GM19452 (cell line): Measurements from ENCODE around the gene RNGTT.
"Not testable (repeated sequence)": the region's sequence is repeated elsewhere in the genome, so short reads cannot be mapped to it uniquely, and the experiment has no call there.

Experiments
- ATAC-seq: cut with Tn5 transposase; IDR thresholded peaks from one replicate; pipeline ENCODE4 v1.9.1; 2021; ENCODE audit not compliant: unreplicated experiment

RNGTT gene

GRCh38 chr6:88972504-88973423, 9.3 kb upstream of the RNGTT start:
- no peak for ATAC-seq

GRCh38 chr6:88970301-88970700, 6.9 kb upstream of the RNGTT start:
- ATAC-seq = no peak

- not testable (repeated sequence) for ATAC-seq
Observed at GRCh38 chr6:88969255-88969654, 5.8 kb upstream of the RNGTT start.

GRCh38 chr6:88967891-88968290, 4.5 kb upstream of the RNGTT start:
- ATAC-seq = no peak

GRCh38 chr6:88965691-88966090, 2.3 kb upstream of the RNGTT start:
- ATAC-seq = no peak

- no peak for ATAC-seq
Observed at GRCh38 chr6:88964509-88964908, 1.1 kb upstream of the RNGTT start.

- no peak for ATAC-seq
Observed at GRCh38 chr6:88958842-88959241, 4.6 kb downstream of the RNGTT start.

- ATAC-seq = no peak
Observed at GRCh38 chr6:88953550-88954386, 9.7 kb downstream of the RNGTT start.

GRCh38 chr6:88952065-88952704, 11.2 kb downstream of the RNGTT start:
- ATAC-seq = no peak

- no peak for ATAC-seq
Observed at GRCh38 chr6:88945415-88946008, 17.9 kb downstream of the RNGTT start.

- ATAC-seq = no peak
Observed at GRCh38 chr6:88933521-88933920, 29.9 kb downstream of the RNGTT start.

GRCh38 chr6:88932019-88932418, 31.4 kb downstream of the RNGTT start:
- not testable (repeated sequence) for ATAC-seq

GRCh38 chr6:88922775-88923548, 40.5 kb downstream of the RNGTT start:
- no peak for ATAC-seq

- no peak for ATAC-seq
Observed at GRCh38 chr6:88921734-88922133, 41.7 kb downstream of the RNGTT start.

- ATAC-seq = no peak
Observed at GRCh38 chr6:88920774-88921733, 42.4 kb downstream of the RNGTT start.

GRCh38 chr6:88920088-88920487, 43.3 kb downstream of the RNGTT start:
- no peak for ATAC-seq

GRCh38 chr6:88919032-88919431, 44.4 kb downstream of the RNGTT start:
- ATAC-seq = no peak

GRCh38 chr6:88916615-88917208, 46.7 kb downstream of the RNGTT start:
- no peak for ATAC-seq
